Activated T-helper 1 cell treated with anti-CD3 and anti-CD28 coated beads, Interleukin-2, amount 50 U/mL, for 16 hours (primary cell): ENCODE results near the gene ACOXL.

Experiments used
- DNase-seq, 2 donors: peaks; one replicate each; pipeline ENCODE4 v3.0.0-alpha.2; 2020; ENCODE audit warnings: low read depth in 1 of 2, low spot score in 1 of 2

ACOXL gene

GRCh38 chr2:110718382-110718781 is 14.0 kb upstream of the ACOXL start:
- no peak for DNase-seq

DNA sequence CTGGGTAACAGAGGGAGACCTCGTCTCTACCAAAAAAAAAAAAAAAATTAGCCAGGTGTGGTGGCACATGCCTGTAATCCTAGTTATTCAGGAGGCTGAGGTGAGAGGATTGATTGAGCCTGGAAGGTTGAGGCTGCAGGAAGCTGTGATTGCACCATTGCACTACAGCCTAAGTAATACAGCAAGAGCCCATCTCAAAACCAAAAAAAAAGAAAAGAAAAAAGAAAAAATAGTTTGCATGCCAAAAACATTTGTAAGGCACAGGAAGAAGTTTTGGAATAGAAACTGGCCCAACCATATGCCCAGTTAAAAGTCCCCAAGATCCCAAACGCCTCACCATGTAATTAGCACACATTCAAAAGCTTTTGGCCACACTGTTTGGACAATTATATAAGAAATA is 13.4 kb upstream of the ACOXL start:
- DNase-seq = no peak

- no peak for DNase-seq
These were observed 11.8 kb upstream of the ACOXL start for GRCh38 chr2:110720547-110720946.

- no peak for DNase-seq
These were observed 7.6 kb upstream of the ACOXL start for GRCh38 chr2:110724820-110725219.

DNA sequence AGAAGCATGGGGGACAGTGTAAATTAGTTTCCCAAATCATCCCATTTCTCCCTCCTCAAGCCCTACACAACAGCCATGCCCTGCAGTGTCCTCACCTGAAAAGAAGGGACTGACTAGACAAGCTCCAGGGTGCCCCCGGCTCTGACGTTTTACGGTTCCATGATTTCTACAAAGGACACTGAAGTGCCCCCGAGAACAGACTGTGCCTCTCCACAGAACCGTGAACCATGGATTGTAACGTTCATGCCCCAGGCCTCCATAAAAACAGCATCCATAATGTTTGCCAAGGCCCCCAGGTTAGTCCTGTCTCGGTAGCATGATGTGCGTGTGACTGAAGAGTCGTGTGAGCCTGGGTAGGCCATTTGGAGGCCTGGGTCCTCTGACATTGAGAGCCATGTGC is 7.0 kb upstream of the ACOXL start:
- DNase-seq = no peak

DNA sequence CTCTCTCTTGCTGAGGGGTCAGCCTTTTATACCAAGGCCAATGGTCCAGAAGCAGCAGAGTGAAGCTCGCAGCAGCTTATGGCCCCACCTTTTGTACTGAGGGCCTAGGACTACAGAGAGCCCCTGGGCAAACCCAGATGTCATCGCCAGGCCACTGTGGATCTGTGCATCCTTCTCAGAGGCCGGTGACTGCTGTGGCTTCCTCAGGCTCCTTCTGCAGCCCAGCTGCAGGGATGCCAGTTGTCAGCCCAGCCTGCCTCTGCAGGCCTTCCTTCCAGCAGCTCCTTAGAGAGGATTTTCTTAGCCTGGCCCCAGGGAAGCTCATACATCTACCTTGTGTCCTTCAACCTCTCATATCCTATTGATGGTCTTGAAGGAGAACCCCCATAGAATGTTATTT is 6.5 kb upstream of the ACOXL start:
- no peak for DNase-seq

GRCh38 chr2:110726285-110726684 is 6.1 kb upstream of the ACOXL start:
- no peak for DNase-seq

GRCh38 chr2:110727923-110728322 is 4.5 kb upstream of the ACOXL start:
- DNase-seq = no peak

DNA sequence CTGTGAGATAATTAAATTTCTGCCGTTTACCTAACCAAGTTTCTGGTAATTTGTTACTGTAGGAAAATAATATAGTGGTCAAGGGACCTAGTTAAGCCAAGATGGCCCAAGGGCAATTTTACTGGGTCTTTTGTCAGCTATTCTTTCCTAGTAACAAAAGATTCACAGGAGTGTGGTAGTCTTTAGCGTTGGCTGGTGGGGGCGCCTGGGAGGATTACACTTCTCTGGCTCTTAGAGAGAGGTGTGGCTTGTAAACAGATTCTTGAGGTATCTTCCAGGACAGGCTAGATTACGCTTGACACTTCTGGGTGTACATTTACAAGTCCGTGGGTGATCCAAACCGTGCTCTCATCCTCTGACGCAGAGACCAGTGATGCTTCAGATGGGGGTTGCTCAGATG is 3.3 kb upstream of the ACOXL start:
- no peak for DNase-seq

DNA sequence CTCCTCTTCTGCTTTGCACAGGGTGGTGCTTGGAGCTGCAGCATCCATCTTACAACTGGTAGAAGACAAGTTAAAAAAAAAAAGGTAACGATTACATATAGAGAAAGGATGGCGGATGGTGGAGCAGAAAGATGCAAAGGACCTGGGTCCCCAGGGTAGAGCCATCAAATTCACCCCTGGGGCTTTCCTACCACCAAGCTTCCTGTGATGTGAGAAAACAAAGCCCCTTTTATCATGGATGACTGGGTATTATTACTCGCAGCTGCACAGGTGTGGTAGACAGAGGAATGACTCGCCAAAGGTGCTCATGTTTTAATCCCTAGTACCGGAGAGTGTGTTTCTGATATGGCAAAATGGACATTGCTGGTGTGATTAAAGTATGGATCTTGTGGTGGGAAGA is 1.3 kb upstream of the ACOXL start:
- DNase-seq = no peak

GRCh38 chr2:110735366-110735765 is 3.0 kb downstream of the ACOXL start:
- no peak for DNase-seq

DNA sequence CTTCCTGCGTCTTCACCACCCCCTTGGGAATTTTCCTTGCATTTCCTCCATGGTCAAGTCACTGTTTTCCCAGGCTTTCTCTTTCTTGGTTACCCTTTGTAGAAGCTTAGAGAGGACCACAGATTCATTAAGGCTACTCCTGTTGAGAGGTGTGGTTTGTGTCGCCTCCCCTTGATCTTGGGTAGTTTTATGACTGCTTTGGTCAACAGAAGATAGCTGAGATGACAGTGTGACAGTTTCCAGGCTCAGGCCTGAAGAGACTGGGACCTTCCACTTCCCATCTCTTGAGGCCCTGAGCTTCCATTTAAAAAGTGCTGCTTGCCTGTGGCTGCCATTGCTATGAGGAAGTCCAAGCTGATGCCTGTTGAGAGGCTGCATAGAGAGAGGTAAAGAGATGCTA is 5.4 kb downstream of the ACOXL start:
- no peak for DNase-seq

- DNase-seq = no peak
These were observed 8.5 kb downstream of the ACOXL start for GRCh38 chr2:110740747-110741349.

DNA sequence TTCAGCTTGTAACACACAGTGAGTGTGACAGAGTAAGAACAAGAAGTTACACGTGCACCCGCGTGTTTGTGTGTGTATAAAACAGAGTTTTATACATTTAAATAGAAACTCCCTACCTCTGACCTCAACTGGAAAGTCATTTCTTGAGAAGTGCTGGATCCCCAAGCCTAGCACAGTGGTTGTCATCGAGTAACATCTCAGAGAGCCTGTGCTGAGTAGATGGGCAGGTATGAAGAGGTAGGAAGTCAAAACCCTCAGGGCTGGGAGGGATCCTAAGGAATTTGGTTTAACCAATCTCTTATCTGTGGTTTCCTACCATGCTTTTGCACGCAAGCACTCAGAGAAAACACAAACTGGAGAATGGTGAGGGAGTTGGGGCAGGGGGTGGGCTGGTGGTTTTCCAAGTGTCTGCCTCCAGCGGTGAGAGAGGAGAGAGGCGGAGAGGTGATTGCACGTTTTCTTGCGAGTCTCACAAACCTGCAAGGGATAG is 9.2 kb downstream of the ACOXL start:
- no peak for DNase-seq

DNA sequence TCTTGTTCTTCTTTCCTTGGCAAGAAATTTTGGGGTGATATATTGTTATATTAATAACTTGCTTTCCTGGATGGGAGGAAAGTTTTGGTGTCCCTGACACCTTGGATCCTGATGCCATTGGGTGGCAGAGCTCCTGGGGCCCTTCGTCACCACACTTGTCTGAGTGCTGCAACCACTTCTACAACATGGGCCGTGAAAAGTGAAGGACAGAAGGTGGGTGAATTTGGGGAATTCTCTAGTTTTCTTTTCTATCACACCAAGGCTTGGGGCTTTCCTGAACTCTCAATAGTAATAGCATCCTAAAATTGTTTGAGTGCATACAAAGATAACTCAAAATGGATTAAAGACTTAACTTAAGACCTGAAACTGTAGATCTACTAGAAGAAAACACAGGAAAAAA is 10.0 kb downstream of the ACOXL start:
- no peak for DNase-seq

- no peak for DNase-seq
These were observed 11.2 kb downstream of the ACOXL start for GRCh38 chr2:110743600-110743999.

DNA sequence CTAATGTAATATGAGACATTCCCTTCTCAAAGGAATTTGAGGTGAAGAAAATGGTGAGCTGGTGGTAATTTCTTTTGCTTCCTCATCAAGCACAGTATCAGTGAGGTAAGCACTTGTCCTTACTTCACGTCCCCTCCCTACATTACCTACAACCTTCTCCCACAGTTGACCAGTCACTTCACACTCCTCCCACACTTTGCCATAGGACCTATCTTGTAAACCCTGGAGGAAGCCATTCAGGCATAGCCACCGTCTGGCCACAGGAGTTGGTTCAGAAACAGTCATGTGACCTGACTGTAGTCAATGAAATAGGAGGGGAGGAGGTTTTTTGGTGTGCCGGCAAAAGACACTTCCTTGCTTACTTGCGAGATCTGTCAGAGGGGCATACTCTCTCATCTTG is 12.1 kb downstream of the ACOXL start:
- DNase-seq = no peak

DNA sequence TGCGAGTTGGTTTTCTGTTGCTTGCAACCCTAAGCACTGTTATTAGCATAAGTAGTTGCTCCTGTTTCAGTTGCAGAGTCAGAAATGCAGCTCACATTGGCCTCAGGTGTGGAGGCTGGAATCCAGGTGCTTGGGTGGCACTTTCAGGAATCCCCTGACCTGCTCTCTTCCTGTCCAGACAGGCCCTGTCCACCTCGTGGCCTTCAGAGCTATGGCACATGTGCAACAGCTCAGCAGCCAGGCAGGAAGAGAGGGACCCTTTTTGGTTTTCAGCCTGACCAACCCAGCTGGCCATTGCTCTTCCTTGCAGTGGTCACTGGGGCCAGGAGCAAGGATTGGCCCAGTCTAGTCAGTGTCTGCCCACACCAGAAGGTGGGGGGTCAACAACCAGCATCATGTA is 12.7 kb downstream of the ACOXL start:
- DNase-seq = no peak

DNA sequence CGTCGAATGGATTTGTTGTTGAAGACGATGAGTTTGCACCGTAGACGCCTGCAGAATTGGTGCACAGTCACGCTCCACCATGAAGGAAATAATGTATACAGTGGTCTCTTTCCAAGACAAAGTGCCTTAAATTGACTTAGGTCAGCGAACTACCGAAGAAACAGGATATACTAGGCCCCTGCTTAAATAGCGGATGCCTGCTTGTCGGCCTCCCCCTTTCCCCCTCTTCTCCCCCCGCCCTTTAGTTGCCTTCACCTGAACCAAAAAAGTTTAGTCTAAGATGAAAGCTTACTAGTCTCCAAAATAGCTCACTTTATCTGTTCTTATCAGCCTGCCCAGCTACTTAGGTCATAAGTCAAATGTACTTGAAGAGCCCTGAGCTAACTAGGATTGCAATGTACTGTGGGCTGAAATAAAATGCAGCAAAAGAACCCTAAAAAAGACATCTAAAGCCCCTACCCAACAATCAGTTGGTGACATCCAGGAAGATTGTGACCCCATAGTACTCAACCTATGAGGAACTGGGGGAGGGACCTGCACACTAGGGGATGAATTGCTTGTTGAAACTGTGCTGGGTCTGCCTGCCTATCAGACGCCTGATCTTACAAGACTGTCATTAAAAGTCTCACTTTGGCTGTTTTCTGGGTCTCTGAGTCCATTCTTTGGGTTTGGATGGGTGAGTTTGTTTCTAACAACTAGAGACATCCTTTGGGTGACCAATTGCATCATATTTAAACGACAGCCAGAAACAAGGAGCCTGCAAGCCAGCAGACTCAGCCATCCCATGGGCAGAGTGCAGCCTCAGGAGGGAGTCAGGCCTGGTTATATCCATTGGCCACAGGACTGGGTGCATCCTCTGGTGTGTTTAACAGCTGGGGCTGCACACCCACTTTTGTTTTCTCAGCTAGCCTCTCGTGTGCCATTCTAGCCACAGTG is 14.5 kb downstream of the ACOXL start:
- no peak for DNase-seq

- DNase-seq = no peak
These were observed 15.4 kb downstream of the ACOXL start for GRCh38 chr2:110747522-110748488.

- DNase-seq = peak in 1 of 2 donors; percentile 38
These were observed 16.1 kb downstream of the ACOXL start for GRCh38 chr2:110748489-110748867.
